ENCODE measurements around the gene FXYD5.

Gene FXYD5

GRCh38 chr19:35154525-35155406 is at the start of gene FXYD5:
Gene FXYD5, plus strand, starts transcription at chr19:35154735. Its CDS starts 816 bp downstream, at chr19:35155551.
- peak; percentile 92 for DNase-seq

- no peak for DNase-seq
Measured at GRCh38 chr19:35105047-35105410, 49.5 kb upstream of the FXYD5 start.

GRCh38 chr19:35105411-35106290 is 48.9 kb upstream of the FXYD5 start:
- DNase-seq, result no peak

- no peak for DNase-seq
Measured at GRCh38 chr19:35106291-35106583, 48.3 kb upstream of the FXYD5 start.

GRCh38 chr19:35106898-35107541 is 47.5 kb upstream of the FXYD5 start:
- no peak for DNase-seq

- peak; percentile 92 for DNase-seq
Measured at GRCh38 chr19:35107545-35107944, 47.0 kb upstream of the FXYD5 start.

GRCh38 chr19:35108730-35109129 is 45.8 kb upstream of the FXYD5 start:
- no peak for DNase-seq

GRCh38 chr19:35109395-35110112 is 45.0 kb upstream of the FXYD5 start:
- DNase-seq, result no peak

GRCh38 chr19:35110974-35111373 is 43.6 kb upstream of the FXYD5 start:
- DNase-seq, result peak; percentile 81

- DNase-seq, result no peak
Measured at GRCh38 chr19:35112995-35113688, 41.4 kb upstream of the FXYD5 start.

GRCh38 chr19:35114353-35115176 is 40.0 kb upstream of the FXYD5 start:
- peak; percentile 83 for DNase-seq

- DNase-seq, result no peak
Measured at GRCh38 chr19:35115177-35115951, 39.2 kb upstream of the FXYD5 start, which contains the start of gene FXYD3. Gene FXYD3, plus strand, starts transcription at chr19:35115823. Its CDS starts 3,554 bp downstream, at chr19:35119377.

GRCh38 chr19:35116072-35116801 is 38.3 kb upstream of the FXYD5 start:
- DNase-seq, result no peak

GRCh38 chr19:35117116-35117515 is 37.4 kb upstream of the FXYD5 start:
- DNase-seq, result no peak

- no peak for DNase-seq
Measured at GRCh38 chr19:35117799-35118198, 36.7 kb upstream of the FXYD5 start.

- no peak for DNase-seq
Measured at GRCh38 chr19:35118268-35119020, 36.1 kb upstream of the FXYD5 start.

- no peak for DNase-seq
Measured at GRCh38 chr19:35119091-35119490, 35.4 kb upstream of the FXYD5 start.

- no peak for DNase-seq
Measured at GRCh38 chr19:35119578-35120155, 34.9 kb upstream of the FXYD5 start.

Measured in islet precursor cell (in vitro differentiated cells).